H9 (cell line): ENCODE data around the gene ACSM4. TPM values are rescaled to one million over a fixed set of nuclear protein-coding genes. Genes with fewer than 3 reads are reported as not detected.

Experiments used
- DNase-seq: peaks from one replicate; pipeline ENCODE4 v3.0.0-alpha.2; 2017
- H2AFZ ChIP-seq: one replicate; pipeline ENCODE4 v1.6.1; 2013; ENCODE audit warnings: mild to moderate bottlenecking, low read length, control low read depth, moderate library complexity
- H2AK5ac ChIP-seq: 2 replicates; pipeline ENCODE4 v1.6.1; 2013; ENCODE audit warnings: low read length, control low read depth, mixed read lengths; ENCODE audit not compliant: insufficient read length
- H2BK120ac ChIP-seq: one replicate; pipeline ENCODE4 v1.6.1; 2013; ENCODE audit warnings: low read depth, mild to moderate bottlenecking, low read length, control low read depth, inconsistent platforms; ENCODE audit not compliant: poor library complexity, severe bottlenecking
- H2BK12ac ChIP-seq: 2 replicates; pipeline ENCODE4 v1.6.1; 2013; ENCODE audit warnings: low read length, control low read depth, mixed read lengths, low read depth; ENCODE audit not compliant: insufficient read length
- H2BK15ac ChIP-seq: 2 replicates; pipeline ENCODE4 v1.6.1; 2013; ENCODE audit warnings: low read depth, low read length, control low read depth
- H2BK20ac ChIP-seq: one replicate; pipeline ENCODE4 v1.6.1; 2013; ENCODE audit warnings: low read depth, mild to moderate bottlenecking, low read length, control low read depth, inconsistent platforms; ENCODE audit not compliant: poor library complexity, severe bottlenecking
- H2BK5ac ChIP-seq: 2 replicates; pipeline ENCODE4 v1.6.1; 2013; ENCODE audit warnings: low read length, control low read depth, mixed read lengths; ENCODE audit not compliant: insufficient read length
- H3K14ac ChIP-seq: 2 replicates; pipeline ENCODE4 v1.6.1; 2013; ENCODE audit warnings: low read length, control low read depth; ENCODE audit not compliant: insufficient read depth
- H3K18ac ChIP-seq: 2 replicates; pipeline ENCODE4 v1.6.1; 2013; ENCODE audit warnings: low read depth, mild to moderate bottlenecking, mixed read lengths, low read length, control low read depth; ENCODE audit not compliant: insufficient read length
- H3K23ac ChIP-seq: 2 replicates; pipeline ENCODE4 v1.6.1; 2013; ENCODE audit warnings: low read length, control low read depth, mixed read lengths, low read depth; ENCODE audit not compliant: insufficient read length
- H3K23me2 ChIP-seq: 2 replicates; pipeline ENCODE4 v1.6.1; 2013; ENCODE audit warnings: low read depth, mild to moderate bottlenecking, mixed read lengths, low read length, control low read depth; ENCODE audit not compliant: insufficient read length, poor library complexity, severe bottlenecking
- H3K27ac ChIP-seq: 2 replicates; pipeline ENCODE4 v1.5.1; 2013; ENCODE audit warnings: low read length, control low read depth, mixed read lengths, low read depth; ENCODE audit not compliant: insufficient read length
- H3K27me3 ChIP-seq: 2 replicates; pipeline ENCODE4 v1.6.1; 2013; ENCODE audit warnings: low read length, control low read depth, inconsistent platforms; ENCODE audit not compliant: insufficient read depth
- H3K4ac ChIP-seq: 2 replicates; pipeline ENCODE4 v1.6.1; 2013; ENCODE audit warnings: low read depth, mild to moderate bottlenecking, control low read depth, inconsistent platforms, low read length, moderate library complexity
- H3K4me1 ChIP-seq: 2 replicates; pipeline ENCODE4 v1.6.1; 2013; ENCODE audit warnings: low read length, control low read depth, inconsistent platforms; ENCODE audit not compliant: insufficient read depth
- H3K4me2 ChIP-seq: 2 replicates; pipeline ENCODE4 v1.6.1; 2013; ENCODE audit warnings: low read length, control low read depth, mixed read lengths; ENCODE audit not compliant: insufficient read length, insufficient read depth
- H3K56ac ChIP-seq: 2 replicates; pipeline ENCODE4 v1.6.1; 2013; ENCODE audit warnings: low read depth, mild to moderate bottlenecking, mixed read lengths, low read length, control low read depth; ENCODE audit not compliant: insufficient read length
- H3K79me1 ChIP-seq: 2 replicates; pipeline ENCODE4 v1.6.1; 2013; ENCODE audit warnings: low read depth, mild to moderate bottlenecking, moderate library complexity, low read length, control low read depth, inconsistent platforms; ENCODE audit not compliant: insufficient read depth, poor library complexity, severe bottlenecking
- H3K79me2 ChIP-seq: 2 replicates; pipeline ENCODE4 v1.6.1; 2013; ENCODE audit warnings: low read length, control low read depth, inconsistent platforms; ENCODE audit not compliant: insufficient read depth
- H3K9ac ChIP-seq: 2 replicates; pipeline ENCODE4 v1.6.1; 2013; ENCODE audit warnings: low read length, control low read depth, mixed read lengths; ENCODE audit not compliant: insufficient read length; ENCODE audit errors: extremely low read depth
- H3K9me3 ChIP-seq: one replicate; pipeline ENCODE4 v1.6.1; 2013; ENCODE audit warnings: low read depth, low read length, inconsistent platforms; ENCODE audit not compliant: control insufficient read depth
- H3T11ph ChIP-seq: one replicate; pipeline ENCODE4 v1.6.1; 2013; ENCODE audit warnings: mild to moderate bottlenecking, low read length, control low read depth, inconsistent platforms
- H4K20me1 ChIP-seq: one replicate; pipeline ENCODE4 v1.6.1; 2013; ENCODE audit not compliant: control insufficient read depth, insufficient read length, insufficient read depth
- H4K5ac ChIP-seq: 2 replicates; pipeline ENCODE4 v1.6.1; 2013; ENCODE audit warnings: low read depth, mild to moderate bottlenecking, mixed read lengths, low read length, control low read depth; ENCODE audit not compliant: insufficient read length
- H4K8ac ChIP-seq: replicated peaks from 2 replicates; pipeline ENCODE4 v1.6.1; 2013; ENCODE audit warnings: low read length, control low read depth, mixed read lengths, low read depth; ENCODE audit not compliant: insufficient read length
- H4K91ac ChIP-seq: 2 replicates; pipeline ENCODE4 v1.6.1; 2013; ENCODE audit warnings: low read depth, mild to moderate bottlenecking, moderate library complexity, mixed read lengths, low read length, control low read depth; ENCODE audit not compliant: insufficient read length
- H3K27ac Mint-ChIP-seq, 3 experiments: 2 replicates in 2 of 3; 3 replicates in 1 of 3; pipeline ENCODE4 v1.8.0; 2020 to 2021; ENCODE audit warnings: mixed read lengths in 3 of 3, mild to moderate bottlenecking in 1 of 3, moderate library complexity in 1 of 3
- H3K27me3 Mint-ChIP-seq: 2 replicates; pipeline ENCODE4 v1.8.0; 2021; ENCODE audit warnings: low read depth, mild to moderate bottlenecking, moderate library complexity, mixed read lengths
- H3K36me3 Mint-ChIP-seq, 3 experiments: 2 replicates in 2 of 3; 3 replicates in 1 of 3; pipeline ENCODE4 v1.8.0; 2020 to 2021; ENCODE audit warnings: low read depth in 3 of 3, mixed read lengths in 3 of 3; ENCODE audit not compliant: insufficient read depth in 1 of 3
- H3K4me1 Mint-ChIP-seq, 2 experiments: 2 replicates each; pipeline ENCODE4 v1.8.0; 2020; ENCODE audit warnings: mixed read lengths in 2 of 2
- H3K4me3 Mint-ChIP-seq, 2 experiments: 2 replicates in 1 of 2; 3 replicates in 1 of 2; pipeline ENCODE4 v1.8.0; 2020 to 2021; ENCODE audit warnings: mild to moderate bottlenecking in 2 of 2, mixed read lengths in 2 of 2, moderate library complexity in 1 of 2
- H3K9me3 Mint-ChIP-seq, 2 experiments: 2 replicates in 1 of 2; 3 replicates in 1 of 2; pipeline ENCODE4 v1.8.0; 2020; ENCODE audit warnings: mild to moderate bottlenecking in 2 of 2, mixed read lengths in 2 of 2, moderate library complexity in 1 of 2
- CTCF ChIP-seq: fragments of 200-600 bp; sonication (generic); conservative IDR thresholded peaks from 3 replicates; pipeline ENCODE4 v1.8.0; 2021; ENCODE audit warnings: antibody characterized with exemption, mild to moderate bottlenecking
- WGBS: extraction: QIAGEN DNeasy Blood & Tissue Kit; methylation state at CpG from one replicate; pipeline ENCODE4 v1.1.7; 2013; ENCODE audit warnings: missing lambda C conversion rate, low lambda C conversion rate, mixed read lengths; ENCODE audit not compliant: insufficient read length; ENCODE audit errors: extremely low coverage; 5-methylcytosine and 5-hydroxymethylcytosine counted together
- total RNA-seq: library from RNA; stranded (reverse); gene quantifications from 2 replicates; pipeline ENCODE4 v1.2.1, GENCODE V29; 2021

The ACSM4 gene
- total RNA-seq, 1 experiment from 2014 or later, result not detected

GRCh38 chr12:7324176-7324575 is 20.3 kb downstream of the ACSM4 start:
- Histone ChIP-seq H4K91ac (no peak overlapping the region), H3K27me3 (no peaks in the 10 kb centered on the region), H2AFZ (no peak overlapping the region), H2BK12ac (no peak overlapping the region), H3K23ac (no peak overlapping the region), H2BK20ac (no peak overlapping the region), H3K23me2 (no peaks in the 10 kb centered on the region), H3K4me1 (no peaks in the 10 kb centered on the region), H2BK5ac (no peak overlapping the region), H4K5ac (no peak overlapping the region), H3K9me3 (no peaks in the 10 kb centered on the region), H3K18ac (no peak overlapping the region), H3K56ac (no peak overlapping the region), H3K27ac (no peak overlapping the region), H3K4me2 (no peak overlapping the region), H2BK15ac (no peak overlapping the region), H3K79me1 (no peaks in the 10 kb centered on the region), H3K79me2 (no peaks in the 10 kb centered on the region), H4K20me1 (no peaks in the 10 kb centered on the region), H2AK5ac (no peak overlapping the region), H2BK120ac (no peak overlapping the region), H3K4ac (no peak overlapping the region), H4K8ac (no peak overlapping the region), H3K9ac (no peak overlapping the region), H3K14ac (no peak overlapping the region), H3T11ph (no peak overlapping the region)
- no peak for TF ChIP-seq CTCF
- H3K27me3 Mint-ChIP-seq, result no peaks in the 10 kb centered on the region
- no peak for DNase-seq
- no CpG with 5 or more reads among the region's 5 CpGs for WGBS
- H3K27ac Mint-ChIP-seq, result peak overlapping the region in 1 of 3 experiments; percentile 10; a peak in 1 of 7 replicates
- H3K36me3 Mint-ChIP-seq, result peaks cover 0 to 5% (median 1%) of the 10 kb centered on the region in 3 experiments; a peak in 3 of 7 replicates
- H3K4me1 Mint-ChIP-seq, result no peaks in the 10 kb centered on the region
- H3K9me3 Mint-ChIP-seq, result peaks cover 2 to 9% of the 10 kb centered on the region in 2 experiments; a peak in 4 of 5 replicates
- no peak overlapping the region for H3K4me3 Mint-ChIP-seq
